HG03571 (cell line): ENCODE data around the gene PARD3.

Experiments
- ATAC-seq: cut with Tn5 transposase; IDR thresholded peaks from one replicate; pipeline ENCODE4 v1.9.1; 2021; ENCODE audit not compliant: unreplicated experiment

PARD3 gene

DNA sequence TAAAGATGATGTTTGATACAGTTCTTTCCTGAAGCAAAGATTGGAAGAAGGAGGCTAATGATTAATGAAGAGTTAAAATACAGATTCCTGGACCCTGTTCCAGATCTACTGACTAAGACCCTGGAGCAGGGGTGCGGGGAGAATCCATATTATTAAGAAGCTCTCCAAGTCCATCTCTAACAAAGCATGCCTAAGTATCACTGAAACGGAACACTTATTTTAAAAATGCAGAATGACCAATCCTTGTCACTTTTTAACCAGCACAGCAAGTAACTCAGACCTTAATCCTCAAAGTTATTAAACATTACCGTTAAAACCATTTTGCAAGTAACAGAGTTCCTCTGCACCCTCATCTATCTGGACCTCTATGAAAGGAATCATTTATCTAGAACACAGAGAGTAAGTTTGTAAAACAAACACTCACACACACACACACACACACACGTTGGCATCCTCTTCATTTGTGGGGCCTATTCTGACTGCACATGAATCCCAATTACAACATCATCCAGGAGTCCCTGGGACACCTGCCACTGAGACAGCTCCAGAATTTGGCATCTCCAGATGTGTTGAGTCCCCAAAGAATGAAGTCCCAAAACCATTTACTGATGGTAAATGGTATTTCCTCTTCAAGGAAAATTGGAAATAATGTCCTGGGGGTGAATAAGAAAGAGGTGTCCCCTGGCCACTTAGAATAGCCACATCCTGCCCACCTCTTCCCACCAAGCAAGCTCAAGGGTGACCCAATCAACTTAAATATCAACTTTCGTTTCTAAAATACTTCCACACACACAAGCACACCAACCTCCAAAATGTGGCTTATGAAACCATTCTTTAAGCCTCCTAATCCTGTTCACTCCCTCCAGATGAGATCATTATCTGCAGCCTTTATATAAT lies 117.5 kb downstream of the PARD3 start:
- ATAC-seq = no peak

GRCh38 chr10:34696423-34696822 lies 118.7 kb downstream of the PARD3 start:
- ATAC-seq = no peak

DNA sequence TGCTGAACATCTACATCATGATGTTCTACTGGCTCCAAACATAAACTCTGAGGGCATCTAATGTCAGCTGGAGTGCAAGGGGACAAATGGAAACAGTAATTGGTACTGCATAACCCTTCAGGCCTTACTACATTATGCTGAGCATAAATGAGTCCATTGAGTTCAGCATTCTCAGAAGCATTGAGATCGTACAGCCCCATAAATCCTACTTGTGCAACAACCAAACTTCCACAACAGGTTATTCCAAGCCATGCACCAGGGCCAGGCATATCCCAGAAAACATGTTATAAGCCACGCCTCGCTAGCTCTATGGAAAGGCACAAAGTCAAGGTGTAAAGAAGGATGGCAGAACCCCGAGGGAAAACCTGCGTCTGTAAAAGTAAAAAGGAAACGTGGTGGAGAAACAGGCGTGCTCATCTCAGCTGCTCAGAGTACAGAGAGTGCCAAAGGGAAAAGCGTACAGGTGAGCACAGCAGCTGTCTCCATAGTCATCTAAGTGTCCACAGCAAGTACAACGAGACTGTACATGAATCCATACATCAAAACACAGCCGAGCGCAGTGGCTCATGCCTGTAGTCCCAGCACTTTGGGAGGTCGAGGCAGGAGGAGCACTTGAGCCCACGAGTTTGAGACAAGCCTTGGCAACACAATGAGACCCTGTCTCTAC lies 124.6 kb downstream of the PARD3 start:
- no peak for ATAC-seq

DNA sequence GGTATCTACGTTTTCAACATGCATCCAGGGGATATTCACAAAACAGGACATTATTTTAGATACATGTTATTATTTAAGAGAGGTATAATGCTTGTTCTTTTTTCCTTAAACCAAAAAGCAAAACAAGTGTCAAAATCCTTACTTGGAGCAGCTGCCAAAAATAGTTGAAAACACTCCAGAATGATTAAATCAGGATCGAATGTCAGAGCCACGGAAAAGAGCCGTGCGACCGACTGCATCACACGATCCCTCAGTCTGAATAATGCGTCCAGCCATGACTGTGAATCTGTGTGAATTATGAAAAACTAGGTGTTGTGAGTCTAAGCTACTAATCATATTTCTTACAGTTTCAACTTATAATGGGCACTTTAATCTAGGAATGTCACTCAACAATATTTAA lies 126.0 kb downstream of the PARD3 start:
- no peak for ATAC-seq

DNA sequence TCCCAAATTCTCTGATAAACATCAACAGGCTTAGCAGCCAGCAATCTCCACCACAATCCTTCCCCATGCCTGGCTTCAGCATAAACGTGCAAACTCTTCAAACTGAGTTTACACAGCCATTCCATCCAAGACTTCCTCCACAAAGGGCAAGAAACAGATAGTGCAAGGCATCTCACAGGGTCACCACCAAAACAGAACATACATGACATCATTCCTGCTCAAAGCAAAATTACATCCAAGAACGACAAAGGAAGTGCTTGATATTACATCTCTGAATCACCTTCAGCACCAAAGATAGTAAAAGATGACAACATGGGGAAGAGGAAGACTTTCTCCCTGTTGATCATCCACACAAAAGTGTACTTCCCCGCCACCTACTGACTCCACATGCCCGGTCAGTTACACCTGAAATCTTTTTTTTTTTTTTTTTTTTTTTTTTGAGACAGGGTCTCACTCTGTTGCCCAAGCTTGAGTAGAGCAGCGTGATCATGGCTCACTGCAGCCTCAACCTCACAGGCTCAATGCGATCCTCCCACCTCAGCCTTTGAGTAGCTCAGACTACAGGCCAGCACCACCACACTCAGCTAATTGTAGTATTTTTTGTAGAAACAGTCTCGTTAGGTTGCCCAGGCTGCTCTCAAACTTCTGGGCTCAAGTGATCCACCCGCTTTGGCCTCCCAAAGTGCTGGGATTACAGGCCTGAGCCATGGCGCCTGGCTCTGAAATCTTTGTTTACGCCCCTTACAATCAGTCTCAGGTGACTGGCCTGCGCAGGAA lies 127.5 kb downstream of the PARD3 start:
- ATAC-seq = no peak

- no peak for ATAC-seq
Observed at GRCh38 chr10:34682580-34682979, 132.5 kb downstream of the PARD3 start.

- ATAC-seq = no peak
Observed at GRCh38 chr10:34681933-34682332, 133.2 kb downstream of the PARD3 start.

DNA sequence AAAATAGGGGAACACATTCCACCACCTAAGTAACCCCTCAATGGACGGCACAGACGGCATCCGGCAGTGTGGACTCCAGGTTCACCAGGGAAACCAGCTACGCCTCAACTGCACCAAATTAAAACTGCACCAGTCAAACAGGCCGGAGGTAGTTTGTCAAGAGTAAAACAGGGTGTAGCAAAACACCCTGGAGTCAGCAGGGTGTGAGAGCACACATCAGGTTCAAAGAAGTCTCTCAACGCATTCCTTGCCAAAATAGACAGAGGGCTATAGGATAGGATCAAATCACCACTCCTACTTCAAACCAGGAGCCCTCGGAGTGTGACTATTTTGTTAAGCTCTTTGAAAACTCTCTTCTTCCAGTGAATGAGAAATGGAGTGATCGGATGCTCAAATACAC lies 135.9 kb downstream of the PARD3 start:
- ATAC-seq = no peak

DNA sequence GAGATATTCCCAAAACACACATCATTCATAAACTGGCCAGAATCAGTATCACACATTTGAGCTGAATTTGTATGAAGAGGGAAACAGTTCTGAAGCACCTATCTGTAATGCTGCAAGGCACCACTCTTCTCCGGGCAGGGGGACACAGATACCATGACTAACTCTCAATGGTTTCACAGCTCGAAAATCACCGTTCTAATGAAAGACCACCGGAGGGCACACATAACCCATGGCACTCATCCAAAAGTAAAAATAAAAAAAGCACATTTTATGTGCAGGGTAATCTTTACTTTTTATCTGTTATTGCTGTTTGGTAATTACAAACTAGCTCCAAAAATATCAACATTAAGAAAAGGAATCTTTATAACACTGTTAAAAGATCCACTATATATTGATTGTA lies 137.5 kb downstream of the PARD3 start:
- no peak for ATAC-seq

- ATAC-seq = no peak
Observed at GRCh38 chr10:34677132-34677531, 138.0 kb downstream of the PARD3 start.

DNA sequence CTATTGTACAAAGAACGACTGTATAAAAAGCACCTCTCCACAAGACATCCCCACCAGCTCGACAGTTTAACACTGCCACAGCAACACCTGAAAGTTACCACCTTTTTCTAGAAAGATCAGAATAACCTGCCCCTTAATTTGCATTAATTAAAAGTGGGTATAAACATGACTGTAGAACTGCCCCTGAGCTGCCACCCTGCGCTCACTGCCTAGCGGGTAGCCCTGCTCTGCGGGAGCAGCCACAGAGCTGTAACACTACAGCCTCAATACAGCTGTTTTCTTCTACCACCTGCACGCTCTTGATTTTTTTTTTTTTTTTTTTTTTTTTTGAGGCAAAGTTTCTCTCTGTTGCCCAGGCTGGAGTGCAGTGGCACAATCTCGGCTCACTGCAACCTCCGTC lies 140.9 kb downstream of the PARD3 start:
- no peak for ATAC-seq

DNA sequence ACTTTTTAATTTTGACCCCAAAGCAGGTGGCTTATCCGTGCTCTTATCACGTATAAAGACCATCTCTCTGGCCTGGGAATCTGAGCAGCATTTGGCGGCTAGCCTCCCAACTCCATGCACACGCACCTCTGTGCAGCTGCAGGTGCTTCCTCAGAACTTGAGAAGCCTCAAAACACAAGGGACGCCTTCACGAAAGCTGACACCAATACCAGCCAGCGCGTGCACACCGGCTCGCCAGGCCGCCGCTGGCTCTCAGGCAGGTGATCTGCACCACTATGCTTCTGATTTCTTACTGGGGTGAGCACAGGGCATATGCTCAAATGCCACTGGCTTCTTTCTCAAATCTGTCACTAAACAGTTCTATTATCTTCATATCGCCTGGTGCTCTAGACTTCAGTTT lies 145.0 kb downstream of the PARD3 start:
- no peak for ATAC-seq

DNA sequence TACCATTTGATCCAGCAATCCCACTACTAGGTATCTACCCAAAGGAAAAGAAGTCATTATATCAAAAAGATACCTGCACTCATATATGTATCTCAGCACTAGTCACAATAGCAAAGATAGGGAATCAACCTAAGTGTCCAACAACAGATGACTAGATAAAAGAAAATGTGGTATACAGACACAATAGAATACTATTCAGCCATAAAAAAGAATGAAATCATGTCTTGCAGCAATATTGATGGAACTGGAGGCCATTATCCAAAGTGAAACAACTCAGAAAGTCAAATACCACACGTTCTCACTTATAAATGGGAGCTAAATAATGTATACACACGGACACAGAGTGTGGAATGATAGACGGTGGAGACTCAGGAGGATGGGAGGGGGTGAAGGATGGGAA lies 146.0 kb downstream of the PARD3 start:
- no peak for ATAC-seq

- ATAC-seq = no peak
Observed at GRCh38 chr10:34667177-34667576, 147.9 kb downstream of the PARD3 start.

DNA sequence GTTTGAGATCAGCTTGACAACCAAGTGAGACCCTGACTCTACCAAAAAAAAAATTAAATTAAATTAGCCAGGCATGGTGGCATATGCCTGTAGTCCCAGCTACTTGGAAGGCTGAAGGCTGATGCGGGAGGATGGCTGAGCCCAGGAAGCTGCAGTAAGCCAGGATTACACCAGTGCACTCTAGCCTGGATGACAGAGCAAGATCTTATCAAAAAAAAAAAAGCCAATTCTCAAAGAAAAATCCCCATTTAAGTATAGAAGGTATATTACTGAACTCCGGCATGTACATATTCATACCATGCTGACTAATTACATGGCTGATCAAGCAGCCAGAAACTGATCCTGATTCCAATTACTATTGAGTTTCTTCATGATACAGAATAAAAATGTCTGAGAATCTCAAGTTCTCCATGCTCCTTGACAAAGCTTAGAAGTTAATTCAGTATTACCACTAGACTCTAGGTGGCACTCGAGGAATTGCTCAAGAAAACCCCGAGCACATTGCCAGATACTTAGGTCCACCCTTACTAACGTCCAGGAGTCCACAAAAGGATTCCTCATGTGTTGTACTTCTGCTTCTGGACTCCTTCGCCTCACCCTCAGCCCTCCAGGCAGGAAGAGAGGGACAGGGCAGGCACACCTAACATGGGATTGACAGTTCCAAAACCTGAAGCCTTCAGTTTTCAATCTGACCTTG lies 148.9 kb downstream of the PARD3 start:
- peak; percentile 59 for ATAC-seq

GRCh38 chr10:34664706-34665105 lies 150.4 kb downstream of the PARD3 start:
- ATAC-seq = no peak

DNA sequence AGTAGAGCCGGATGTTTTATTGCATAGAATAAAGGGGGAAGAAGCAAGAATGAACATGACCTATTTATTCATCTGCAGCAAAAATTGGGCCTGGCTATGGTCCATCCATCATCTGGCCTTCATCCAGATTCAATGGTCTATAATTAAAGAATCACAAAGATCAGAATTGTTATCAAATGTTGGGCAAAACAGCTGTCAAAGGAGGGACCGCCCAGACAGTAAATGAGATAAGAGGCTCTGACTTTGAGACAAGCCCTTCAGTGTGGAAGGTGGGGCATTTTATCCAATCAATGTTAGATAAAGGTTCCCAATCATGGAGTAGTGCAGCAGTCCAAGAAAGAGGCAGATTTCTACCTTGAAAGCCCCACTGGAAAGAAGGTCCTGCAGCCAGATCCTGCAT lies 153.5 kb downstream of the PARD3 start:
- no peak for ATAC-seq

GRCh38 chr10:34658934-34659333 lies 156.2 kb downstream of the PARD3 start:
- no peak for ATAC-seq

GRCh38 chr10:34656661-34657060 lies 158.4 kb downstream of the PARD3 start:
- no peak for ATAC-seq

GRCh38 chr10:34655286-34656170 lies 159.6 kb downstream of the PARD3 start:
- no peak for ATAC-seq
